OCI-M2 (cell line): Measurements from ENCODE around the gene C12orf42.

ENCODE experiments used
- DNase-seq: peaks from one replicate; lab custom pipeline; 2025; ENCODE audit not compliant: unreplicated experiment; lab: John Stamatoyannopoulos, UW

Gene C12orf42

DNA sequence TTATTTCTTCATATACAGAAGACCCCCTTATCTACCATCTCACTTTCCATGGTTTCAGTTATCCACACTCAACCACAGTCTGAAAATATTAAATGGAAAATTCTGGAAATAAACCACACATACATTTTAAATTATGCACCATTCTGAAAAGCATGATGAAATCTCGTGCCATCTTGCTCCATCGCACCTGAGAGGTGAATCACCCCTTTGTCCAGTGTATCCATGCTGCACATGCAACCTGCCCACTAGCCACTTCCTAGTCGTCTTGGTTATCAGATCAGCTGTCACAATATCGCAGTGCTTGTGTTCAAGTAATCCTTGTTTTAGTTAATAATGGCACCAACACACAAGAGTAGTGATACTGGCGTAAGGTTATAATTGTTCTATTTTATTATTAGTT, 145.7 kb downstream of the C12orf42 start:
- no peak for DNase-seq

DNA sequence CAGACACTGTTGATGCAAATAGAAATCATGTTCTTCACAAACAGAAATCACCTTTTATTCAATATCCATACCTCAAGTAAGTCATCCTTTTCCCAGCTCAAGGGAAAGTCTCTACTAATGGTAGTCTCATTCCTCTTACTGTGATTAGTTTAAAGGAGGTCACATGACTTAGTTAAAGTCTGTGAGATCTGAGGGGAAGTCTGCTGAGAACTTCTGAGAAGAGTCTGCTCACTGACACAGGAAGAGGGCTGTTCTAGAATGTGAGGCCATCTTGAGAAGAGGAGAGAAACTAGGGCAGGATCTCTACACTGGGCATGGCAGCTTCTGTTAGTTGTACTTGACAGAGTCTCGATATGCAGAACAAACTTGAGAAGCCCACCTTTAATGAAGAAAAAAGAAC, 146.8 kb downstream of the C12orf42 start:
- DNase-seq: no peak

GRCh38 chr12:103336940-103337339, 158.8 kb downstream of the C12orf42 start:
- DNase-seq: no peak

DNA sequence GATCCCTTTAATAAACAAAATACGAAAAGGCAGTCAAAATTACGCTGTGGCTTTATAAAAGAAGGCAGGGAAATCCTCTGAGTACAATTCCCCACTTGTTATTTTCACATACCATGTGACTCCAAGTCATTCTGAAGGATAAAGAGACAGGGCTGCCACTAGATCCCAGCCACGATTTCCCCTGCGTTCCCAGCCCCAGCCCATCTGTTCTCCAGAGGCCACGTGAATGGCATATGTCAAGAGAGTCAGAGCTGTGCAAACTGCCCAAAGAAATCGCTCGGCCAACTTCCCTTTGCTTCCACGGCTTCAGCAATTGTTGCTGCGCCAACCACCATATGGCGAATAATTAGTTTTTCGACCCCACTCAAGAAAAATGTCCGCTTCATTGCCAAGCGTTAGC, 161.3 kb downstream of the C12orf42 start:
- DNase-seq: no peak

DNA sequence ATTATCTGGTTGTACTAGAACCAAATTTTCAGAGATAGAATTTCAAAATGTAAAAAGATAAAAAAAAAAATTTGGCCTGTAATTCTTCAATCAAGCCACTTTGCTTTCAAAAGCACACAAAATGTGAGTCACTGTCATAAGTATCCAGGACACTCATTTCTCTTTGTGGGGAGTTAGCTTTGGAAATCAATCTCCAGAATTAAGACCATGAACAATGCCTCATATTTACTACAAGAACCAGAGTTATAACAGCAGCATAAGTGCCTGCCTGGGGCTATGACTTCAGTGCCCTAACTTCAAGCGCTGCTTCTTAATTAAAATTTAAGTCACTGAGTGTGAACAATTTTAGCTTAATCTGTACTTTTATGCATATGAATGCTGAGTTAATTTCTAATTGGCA, 162.1 kb downstream of the C12orf42 start:
- DNase-seq: no peak

- DNase-seq: no peak
Observed at GRCh38 chr12:103331643-103332042, 164.1 kb downstream of the C12orf42 start.

GRCh38 chr12:103330672-103331071, 165.1 kb downstream of the C12orf42 start:
- DNase-seq: no peak

- no peak for DNase-seq
Observed at GRCh38 chr12:103327676-103328075, 168.1 kb downstream of the C12orf42 start.

GRCh38 chr12:103326190-103326589, 169.6 kb downstream of the C12orf42 start:
- DNase-seq: no peak

- no peak for DNase-seq
Observed at GRCh38 chr12:103318566-103318965, 177.2 kb downstream of the C12orf42 start.

GRCh38 chr12:103317220-103317619, 178.5 kb downstream of the C12orf42 start:
- DNase-seq: no peak

DNA sequence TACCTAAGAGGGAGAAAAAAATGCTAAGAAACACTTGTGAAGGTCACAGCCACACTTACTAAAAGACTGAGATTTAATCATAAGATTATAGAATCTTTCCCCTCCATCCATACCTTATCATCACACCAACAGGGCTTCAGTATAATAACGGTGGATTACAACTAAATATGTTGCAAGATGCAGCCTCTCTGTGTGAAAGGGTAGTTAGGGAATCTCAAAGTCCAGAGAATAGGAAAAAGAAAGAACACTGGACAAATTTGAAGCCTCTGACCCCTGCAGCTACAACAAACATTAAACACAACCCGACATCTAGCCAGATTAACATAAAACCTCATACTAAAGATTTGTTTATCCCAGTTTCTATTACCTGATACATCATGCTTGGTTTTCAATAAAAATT, 181.0 kb downstream of the C12orf42 start:
- no peak for DNase-seq

DNA sequence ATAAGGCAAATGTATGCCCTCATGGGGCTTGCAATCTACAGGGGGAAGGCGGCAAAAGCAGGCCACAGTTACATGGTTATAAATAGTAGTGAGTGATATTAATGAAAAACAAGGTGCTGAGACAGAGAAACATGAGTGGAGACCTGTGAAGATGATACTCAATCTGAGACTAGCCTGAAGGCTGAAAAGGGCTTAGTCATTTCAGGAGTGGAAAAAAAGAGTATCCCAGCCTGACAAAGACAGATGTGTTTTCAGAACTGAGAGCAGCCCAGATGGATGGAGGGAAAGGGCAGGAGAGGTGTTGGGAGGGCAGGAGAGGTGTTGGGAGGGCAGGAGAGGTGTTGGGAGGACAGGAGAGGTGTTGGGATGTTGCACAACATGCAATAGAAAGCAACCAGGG, 181.9 kb downstream of the C12orf42 start:
- DNase-seq: no peak

DNA sequence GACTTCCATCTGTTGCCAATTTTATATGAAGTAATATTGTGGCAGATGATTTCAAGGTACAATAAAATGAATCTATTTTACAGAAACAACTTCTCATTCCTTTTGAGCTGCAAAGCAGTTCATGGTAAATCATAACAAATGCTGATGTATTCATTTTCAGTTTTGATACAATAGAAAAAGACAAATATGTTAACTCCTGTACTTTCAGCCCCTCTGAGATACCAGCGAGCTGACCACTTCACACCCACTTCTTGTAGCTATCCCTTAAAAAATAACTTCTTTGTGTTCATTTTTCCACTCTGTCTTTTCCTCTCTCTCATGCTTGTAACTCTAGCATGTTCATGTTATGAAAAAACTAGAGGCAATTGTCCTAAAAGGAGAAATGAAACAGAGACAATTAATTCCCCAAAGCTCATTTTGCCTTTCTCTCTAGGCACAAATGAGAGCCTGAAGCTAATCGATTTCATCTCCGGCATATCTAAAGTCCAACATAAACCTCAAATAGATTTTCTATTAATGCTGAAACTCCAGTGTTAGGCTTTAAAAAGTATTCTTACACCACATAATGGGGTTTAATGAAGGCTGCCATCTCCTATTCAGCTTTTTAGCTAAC, 182.9 kb downstream of the C12orf42 start:
- DNase-seq: no peak

GRCh38 chr12:103310546-103311270, 185.1 kb downstream of the C12orf42 start:
- DNase-seq: no peak

DNA sequence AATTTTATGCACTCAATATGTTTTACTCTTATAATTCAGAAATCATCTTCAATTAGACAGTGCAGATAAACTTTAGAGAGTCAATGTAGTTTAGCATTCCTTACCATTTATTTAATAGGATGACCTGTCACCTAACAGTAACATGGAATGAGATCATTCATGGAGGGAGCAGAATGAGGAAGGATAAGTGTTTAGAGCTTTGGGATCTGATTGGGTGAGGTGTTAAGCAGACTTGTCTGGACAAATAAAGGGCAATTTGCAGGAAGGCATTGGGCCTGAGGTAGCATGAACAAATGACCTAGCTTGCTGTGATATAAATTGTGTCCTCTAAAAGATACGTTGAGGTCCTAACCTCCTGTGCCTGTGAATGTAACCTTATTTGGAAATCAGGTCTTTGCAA, 187.4 kb downstream of the C12orf42 start:
- no peak for DNase-seq

GRCh38 chr12:103303484-103303883, 192.3 kb downstream of the C12orf42 start:
- no peak for DNase-seq

GRCh38 chr12:103301642-103302591, 193.9 kb downstream of the C12orf42 start:
- no peak for DNase-seq

GRCh38 chr12:103288016-103288415, 207.8 kb downstream of the C12orf42 start:
- DNase-seq: no peak

DNA sequence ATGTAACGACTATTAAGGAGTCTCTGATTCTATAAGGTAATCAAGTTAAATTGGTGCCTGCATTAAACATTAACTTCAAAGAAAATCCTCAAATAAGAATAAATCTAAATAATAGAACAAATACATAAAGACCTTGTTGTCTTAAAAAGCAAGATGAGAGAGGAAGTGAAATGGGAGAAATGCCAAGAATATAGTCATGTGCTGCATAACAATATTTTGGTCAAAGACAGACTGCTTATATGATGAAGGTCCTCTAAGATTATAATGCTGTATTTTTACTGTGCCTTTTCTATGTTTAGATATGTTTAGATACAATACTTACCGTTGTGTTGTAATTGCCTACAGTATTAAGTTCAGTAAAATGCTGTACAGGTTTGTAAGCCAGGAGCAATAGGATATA, 213.6 kb downstream of the C12orf42 start:
- DNase-seq: no peak

- no peak for DNase-seq
Observed at GRCh38 chr12:103279444-103279843, 216.3 kb downstream of the C12orf42 start.

GRCh38 chr12:103278329-103278728, 217.4 kb downstream of the C12orf42 start:
- DNase-seq: no peak
